Small intestine (tissue), 7 donors: ENCODE results near the gene LTBP1. TPM values are rescaled to one million over a fixed set of nuclear protein-coding genes. Genes with fewer than 3 reads are reported as not detected.
"Not testable (repeated sequence)": the region's sequence is repeated elsewhere in the genome, so short reads cannot be mapped to it uniquely, and the experiment has no call there.

Source experiments
- DNase-seq, 2 donors: peaks; one replicate each; pipeline versions ENCODE4 v3.0.0 to v3.0.0-alpha.2; 2013
- FAIRE-seq: peaks from 2 replicates; lab custom pipeline; 2012; peaks lifted over from hg19 to GRCh38; lab: Jason Lieb, UNC
- H3K27ac ChIP-seq, 3 donors: one replicate each; pipeline ENCODE4 v1.5.1; 2013; ENCODE audit warnings: low read length in 2 of 3, mild to moderate bottlenecking in 2 of 3, control low read depth in 1 of 3, inconsistent platforms in 1 of 3, low read depth in 1 of 3, moderate library complexity in 1 of 3
- H3K27me3 ChIP-seq, 3 donors: one replicate each; pipeline ENCODE4 v1.6.1; 2013; ENCODE audit warnings: low read length in 3 of 3, inconsistent platforms in 1 of 3; ENCODE audit not compliant: control insufficient read depth in 3 of 3, insufficient read depth in 3 of 3
- H3K36me3 ChIP-seq, 3 donors: one replicate each; pipeline ENCODE4 v1.6.1; 2013; ENCODE audit warnings: low read length in 3 of 3, inconsistent platforms in 1 of 3, low read depth in 1 of 3, mild to moderate bottlenecking in 1 of 3, moderate library complexity in 1 of 3; ENCODE audit not compliant: control insufficient read depth in 3 of 3, insufficient read depth in 2 of 3
- H3K4me1 ChIP-seq, 3 donors: one replicate each; pipeline ENCODE4 v1.6.1; 2013; ENCODE audit warnings: low read length in 2 of 3, inconsistent platforms in 1 of 3, low read depth in 1 of 3, mild to moderate bottlenecking in 1 of 3, moderate library complexity in 1 of 3; ENCODE audit not compliant: control insufficient read depth in 3 of 3, insufficient read depth in 2 of 3
- H3K4me3 ChIP-seq, 3 donors: one replicate each; pipeline ENCODE4 v1.5.1; 2013; ENCODE audit warnings: low read length in 3 of 3, control low read depth in 1 of 3, inconsistent platforms in 1 of 3, low read depth in 1 of 3, mild to moderate bottlenecking in 1 of 3, moderate library complexity in 1 of 3
- H3K9me3 ChIP-seq, 2 donors: one replicate each; pipeline ENCODE4 v1.6.1; 2013; ENCODE audit warnings: low read depth in 1 of 2, low read length in 1 of 2; ENCODE audit not compliant: control insufficient read depth in 2 of 2, insufficient read depth in 1 of 2
- WGBS, 3 donors: extraction: QIAGEN DNeasy Blood & Tissue Kit; methylation state at CpG; one replicate each; pipeline ENCODE4 v1.1.7; 2013; 5-methylcytosine and 5-hydroxymethylcytosine counted together
- polyA plus RNA-seq, 4 donors: library from polyadenylated mRNA; stranded (reverse) in 3 of 4; unstranded in 1 of 4; fragments of 200-250 nt in 3 of 4; fragments of 120-200 nt in 1 of 4; gene quantifications; one replicate each; pipeline versions ENCODE4 v1.2.1 to v1.2.3, GENCODE V29; 2013
- donor health status: healthy with polysubstance abuse.
- donor health status: control.
- donor health status: control.
- donor health status: Bipolar disorder and iron deficiency.
- donor health status: healthy.

The LTBP1 gene
- polyA plus RNA-seq, 4 donors, result 0.67 to 12.1 (median 6.1) TPM

DNA sequence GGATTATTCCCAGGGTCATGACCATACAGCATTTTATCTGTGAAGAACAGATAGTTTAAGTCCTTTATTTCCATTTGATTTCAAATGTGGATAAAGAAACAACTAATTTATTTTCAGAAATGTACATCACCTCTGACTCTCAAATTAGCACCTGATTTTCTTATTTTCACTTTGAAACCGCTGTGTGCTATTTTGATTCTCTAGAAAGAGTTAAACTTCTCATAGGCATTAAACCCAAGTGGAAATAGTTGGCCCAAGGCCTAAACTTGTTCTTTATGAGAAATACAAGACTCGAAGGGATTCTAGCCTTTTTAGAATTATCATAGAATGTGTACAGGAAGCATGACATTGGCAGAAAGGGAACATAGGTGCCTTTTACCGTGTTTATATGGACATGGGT, 41.5 kb upstream of the LTBP1 start:
- DNase-seq, result no peak
- no peak overlapping the region for H3K4me3 ChIP-seq
- H3K36me3 ChIP-seq, result no peaks in the 10 kb centered on the region
- no peaks in the 10 kb centered on the region for H3K4me1 ChIP-seq
- H3K9me3 ChIP-seq, result no peaks in the 10 kb centered on the region
- 55 to 82% (median 75%) methylated on average over 3 of the region's 3 CpGs for WGBS, 3 donors
- H3K27me3 ChIP-seq, result peaks cover 0 to 6% (median 0%) of the 10 kb centered on the region in 3 donors
- FAIRE-seq, result no peak
- no peak overlapping the region for H3K27ac ChIP-seq

DNA sequence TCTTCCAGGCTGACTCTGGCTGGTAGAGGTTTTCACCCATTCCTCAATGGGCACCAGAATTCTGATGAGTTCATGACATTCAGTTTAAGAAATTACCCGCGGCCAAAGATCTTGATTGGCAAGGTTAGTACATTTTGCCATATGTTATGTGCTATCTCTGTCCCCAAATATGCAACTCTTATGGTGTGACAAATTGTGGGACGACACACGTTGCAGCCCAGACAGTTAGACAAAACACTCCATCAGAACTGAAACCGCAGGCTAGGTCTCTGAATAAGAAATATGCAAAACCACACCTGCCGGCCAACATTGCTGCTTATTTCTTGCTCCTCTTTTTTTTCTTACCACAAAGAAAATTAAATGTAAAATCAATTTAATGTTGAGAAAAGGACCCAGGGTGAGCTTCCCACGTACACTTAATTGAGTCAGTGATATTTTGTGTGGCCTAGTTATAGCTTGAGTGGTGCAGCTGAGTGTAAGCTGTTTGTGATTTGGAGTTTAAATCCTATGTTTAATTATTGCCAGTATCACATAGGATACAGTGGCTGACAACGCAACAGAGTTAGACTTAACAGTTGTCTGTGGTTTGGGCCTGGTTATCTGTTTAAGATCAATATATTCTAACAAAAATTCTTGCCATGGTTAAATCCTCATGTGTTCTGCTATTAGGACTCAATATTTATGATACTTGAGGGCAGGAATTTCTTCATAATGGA, 35.7 kb upstream of the LTBP1 start:
- Histone ChIP-seq H3K4me1 (no peaks in the 10 kb centered on the region), H3K4me3 (no peak overlapping the region), H3K36me3 (no peaks in the 10 kb centered on the region), H3K27me3 (no peaks in the 10 kb centered on the region), H3K9me3 (no peaks in the 10 kb centered on the region), H3K27ac (no peak overlapping the region)
- WGBS, 3 donors, result 80 to 82% (median 81%) methylated on average over 8 of the region's 8 CpGs
- no peak for FAIRE-seq
- no peak for DNase-seq

DNA sequence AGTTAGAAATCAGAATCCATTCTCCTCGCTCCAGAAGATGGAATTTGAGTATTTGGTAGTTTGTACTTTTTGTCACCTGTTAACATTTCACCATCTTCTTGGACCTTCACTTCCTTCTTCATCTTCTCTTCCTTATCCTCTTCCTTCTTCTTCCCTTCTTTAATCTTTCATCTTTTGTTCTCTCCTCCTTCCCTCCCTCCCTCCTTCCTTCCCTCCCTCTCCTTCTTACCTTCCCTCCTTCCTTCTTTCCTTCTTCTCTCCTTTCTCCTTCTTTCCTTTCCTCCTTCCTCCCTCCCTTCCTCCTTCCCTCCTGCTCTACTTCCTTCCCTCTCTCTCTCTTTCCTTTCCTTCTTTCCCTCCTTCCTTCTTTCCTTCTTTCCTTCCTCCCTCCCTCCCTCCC, 31.1 kb upstream of the LTBP1 start:
- H3K36me3 ChIP-seq, result no peaks in the 10 kb centered on the region
- H3K27me3 ChIP-seq, result no peaks in the 10 kb centered on the region
- DNase-seq (no peak), FAIRE-seq (no peak)
- 67 to 90% (median 79%) methylated on average over 1 of the region's 1 CpG for WGBS, 3 donors
- H3K9me3 ChIP-seq, result no peaks in the 10 kb centered on the region
- H3K4me1 ChIP-seq, result no peaks in the 10 kb centered on the region
- no peak overlapping the region for H3K4me3 ChIP-seq
- H3K27ac ChIP-seq, result no peak overlapping the region

DNA sequence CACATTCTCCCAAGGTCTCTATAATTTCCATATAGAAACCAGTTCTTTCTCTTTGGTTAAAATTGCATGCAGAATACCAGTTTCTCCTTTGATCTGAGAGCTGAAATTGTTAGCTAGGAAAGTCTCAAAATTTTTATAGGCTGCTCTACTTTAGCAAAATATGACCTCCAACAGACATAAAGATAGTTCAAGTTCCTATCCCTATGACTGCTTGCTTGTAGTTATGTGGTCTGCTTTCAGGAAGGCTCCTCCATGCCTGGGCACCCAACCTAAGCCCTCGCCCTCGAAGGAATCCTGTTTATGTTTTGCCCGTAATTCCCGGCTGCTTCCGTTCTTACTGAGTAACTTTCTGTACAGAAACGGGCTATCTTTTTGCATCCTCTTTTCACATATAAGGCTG, 28.0 kb upstream of the LTBP1 start:
- WGBS, 3 donors, result 79 to 93% (median 91%) methylated on average over 6 of the region's 6 CpGs
- H3K4me3 ChIP-seq, result no peak overlapping the region
- no peaks in the 10 kb centered on the region for H3K27me3 ChIP-seq
- H3K4me1 ChIP-seq, result no peaks in the 10 kb centered on the region
- no peaks in the 10 kb centered on the region for H3K9me3 ChIP-seq
- no peak for FAIRE-seq
- no peaks in the 10 kb centered on the region for H3K36me3 ChIP-seq
- DNase-seq, result no peak
- H3K27ac ChIP-seq, result no peak overlapping the region

DNA sequence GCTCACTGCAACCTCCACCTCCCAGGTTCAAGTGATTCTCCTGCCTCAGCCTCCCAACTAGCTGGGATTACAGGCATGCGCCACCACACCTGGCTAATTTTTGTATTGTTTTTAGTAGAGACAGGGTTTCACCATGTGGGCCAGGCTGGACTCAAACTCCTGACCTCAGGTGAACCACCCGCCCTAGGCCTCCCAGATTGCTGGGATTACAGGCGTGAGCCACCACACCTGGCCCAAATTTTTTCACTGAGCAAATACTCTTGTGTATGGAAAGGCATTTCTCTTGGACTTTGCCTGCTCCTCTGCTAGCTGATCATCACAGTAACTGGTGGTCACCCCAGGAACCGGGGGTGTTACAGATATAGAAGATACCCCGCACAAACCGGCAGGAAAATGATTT, 26.9 kb upstream of the LTBP1 start:
- not testable (repeated sequence) for H3K36me3 ChIP-seq, H3K27ac ChIP-seq
- WGBS, 3 donors, result 88 to 89% (median 89%) methylated on average over 6 of the region's 6 CpGs

DNA sequence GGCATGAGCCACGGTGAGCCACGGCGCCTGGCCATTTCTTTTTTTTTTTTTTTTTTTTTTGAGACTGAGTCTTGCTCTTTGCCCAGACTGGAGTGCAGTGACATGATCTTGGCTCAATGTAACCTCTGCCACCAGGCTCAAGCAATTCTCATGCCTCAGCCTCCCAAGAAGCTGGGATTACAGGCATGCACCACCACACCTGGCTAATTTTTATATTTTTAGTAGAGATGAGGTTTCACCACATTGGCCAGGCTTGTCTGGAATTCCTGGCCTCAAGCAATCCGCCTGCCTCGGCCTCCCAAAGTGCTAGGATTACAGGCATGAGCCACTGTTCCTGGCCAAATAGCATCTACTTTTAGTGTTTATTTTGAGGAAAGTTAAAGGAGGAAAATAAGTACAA, 25.3 kb upstream of the LTBP1 start:
- FAIRE-seq, result not testable (repeated sequence)
- 95 to 98% (median 96%) methylated on average over 5 of the region's 5 CpGs for WGBS, 3 donors

More for the DNA sequence above, 26.9 kb upstream of the LTBP1 start:
- H3K4me1 ChIP-seq, H3K9me3 ChIP-seq, FAIRE-seq, DNase-seq, H3K27me3 ChIP-seq, H3K4me3 ChIP-seq: not testable (repeated sequence)

DNA sequence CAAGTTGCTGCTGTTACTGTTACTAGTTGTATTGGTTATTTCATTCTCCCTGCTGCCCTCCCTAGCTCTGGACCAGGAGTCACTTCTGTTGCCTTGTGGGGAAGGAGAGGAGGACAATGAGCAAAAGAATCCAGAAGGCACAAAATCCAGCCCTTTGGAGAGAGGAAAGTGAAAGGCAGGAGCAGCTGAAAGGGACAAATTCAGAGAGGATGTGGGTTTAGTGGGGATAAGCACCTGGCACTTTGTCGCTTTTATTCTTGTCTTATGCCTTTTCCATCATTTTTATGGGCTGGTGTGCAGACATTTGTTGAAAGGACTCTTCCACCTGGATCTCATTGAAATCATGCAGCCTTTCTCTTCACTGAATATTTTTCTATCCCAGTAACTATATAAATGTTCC, 24.3 kb upstream of the LTBP1 start:
- no peaks in the 10 kb centered on the region for H3K4me1 ChIP-seq
- no peak overlapping the region for H3K27ac ChIP-seq
- 83 to 100% (median 94%) methylated on average over 1 of the region's 1 CpG for WGBS, 3 donors
- no peak overlapping the region for H3K4me3 ChIP-seq
- DNase-seq (no peak), FAIRE-seq (no peak)
- no peaks in the 10 kb centered on the region for H3K36me3 ChIP-seq
- H3K27me3 ChIP-seq, result peaks cover 0 to 9% (median 0%) of the 10 kb centered on the region in 3 donors
- no peaks in the 10 kb centered on the region for H3K9me3 ChIP-seq

More for the DNA sequence above, 25.3 kb upstream of the LTBP1 start:
- H3K4me3 ChIP-seq, H3K9me3 ChIP-seq, H3K4me1 ChIP-seq, DNase-seq, H3K36me3 ChIP-seq, H3K27ac ChIP-seq, H3K27me3 ChIP-seq: not testable (repeated sequence)

DNA sequence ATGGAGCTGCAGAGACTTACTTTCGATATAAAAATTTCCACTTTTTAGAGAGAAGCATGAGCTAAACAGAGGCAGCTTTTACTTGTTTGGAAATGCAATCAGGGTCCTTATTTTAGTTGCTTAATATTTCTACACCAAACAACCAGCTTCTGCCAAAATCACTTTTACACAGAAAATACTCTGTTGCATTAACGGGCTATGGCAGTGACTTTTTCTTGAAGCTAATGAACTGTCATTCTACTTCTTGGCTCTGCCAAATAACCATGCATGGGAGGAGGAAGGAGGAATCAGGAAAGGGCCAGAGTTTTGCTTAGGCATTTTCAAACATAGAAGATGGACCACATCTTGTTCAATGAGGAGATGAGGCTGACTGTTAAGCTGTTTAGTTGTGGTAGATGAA, 23.6 kb upstream of the LTBP1 start:
- Histone ChIP-seq H3K4me3 (no peak overlapping the region), H3K27me3 (peaks cover 0 to 13% (median 0%) of the 10 kb centered on the region in 3 donors), H3K9me3 (no peaks in the 10 kb centered on the region), H3K4me1 (no peaks in the 10 kb centered on the region), H3K36me3 (no peaks in the 10 kb centered on the region), H3K27ac (no peak overlapping the region)
- DNase-seq, result no peak
- FAIRE-seq, result no peak
- WGBS, 3 donors, result 78 to 89% (median 81%) methylated on average over 2 of the region's 2 CpGs
